ENCODE data around the gene TMEM80.
"Not testable (repeated sequence)": the region's sequence is repeated elsewhere in the genome, so short reads cannot be mapped to it uniquely, and the experiment has no call there.

TMEM80 gene

DNA sequence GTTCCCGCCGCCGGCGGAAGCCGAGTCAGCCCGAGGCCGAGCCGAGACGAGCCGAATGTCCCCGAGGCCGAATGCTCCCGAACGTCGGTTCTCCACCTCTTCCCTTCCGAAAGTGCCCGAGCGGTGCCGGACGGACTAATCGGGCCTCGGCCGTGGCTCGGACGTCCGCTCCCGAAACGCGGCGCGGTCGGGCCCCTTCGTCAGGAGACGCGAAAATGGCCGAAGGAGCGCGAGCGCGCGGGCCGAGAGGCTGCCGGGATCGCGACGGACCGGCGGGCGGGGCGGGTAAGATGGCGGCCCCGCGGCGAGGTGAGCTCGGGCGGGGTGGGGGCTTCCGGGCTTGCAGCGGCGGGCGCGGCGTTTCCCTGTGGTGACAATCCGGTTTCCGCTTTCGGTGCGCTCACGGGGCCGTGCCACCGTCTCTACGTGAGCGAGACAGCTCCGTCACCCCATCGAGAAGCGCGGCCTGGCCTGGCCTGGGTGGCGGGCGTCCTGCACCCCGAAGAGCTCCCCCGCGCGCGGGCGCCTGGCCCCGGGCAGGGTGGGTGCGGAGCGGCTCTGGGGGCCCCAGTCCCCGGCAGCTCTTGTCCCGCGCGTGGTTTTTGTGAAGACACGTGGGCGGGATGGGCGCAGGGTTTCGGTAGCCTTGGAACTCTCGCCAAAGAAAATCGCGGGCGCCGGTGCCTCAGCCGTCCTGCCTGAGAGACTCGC is at the start of gene TMEM80:
TSS of gene TMEM80 (plus strand) at position 279 of the 711 bp plus-strand sequence. CDS start at position 291, 12 bp downstream.
- peak; percentile 49 for DNase-seq

- no peak for DNase-seq
Observed at GRCh38 chr11:646214-646613, 49.4 kb upstream of the TMEM80 start.

- not testable (repeated sequence) for DNase-seq
Observed at GRCh38 chr11:647672-648158, 47.9 kb upstream of the TMEM80 start.

DNA sequence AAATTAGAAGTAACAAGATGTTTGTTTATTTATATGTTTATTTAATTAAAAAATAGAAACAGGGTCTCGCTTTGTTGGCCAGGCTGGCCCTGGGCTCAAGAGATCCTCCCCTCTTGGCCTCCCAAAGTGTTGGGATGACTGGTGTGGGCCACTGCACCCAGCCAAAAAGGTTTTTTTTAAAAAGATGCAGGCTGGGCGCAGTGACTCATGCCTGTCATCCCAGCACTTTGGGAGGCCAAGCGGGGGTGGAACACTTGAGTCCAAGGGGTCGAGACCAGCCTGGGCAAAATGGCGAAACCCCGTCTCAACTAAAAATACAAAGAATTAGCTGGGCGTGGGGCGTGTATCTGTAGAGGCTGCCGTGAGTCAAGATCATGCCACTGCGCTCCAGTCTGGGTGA is 45.1 kb upstream of the TMEM80 start:
- DNase-seq = no peak

DNA sequence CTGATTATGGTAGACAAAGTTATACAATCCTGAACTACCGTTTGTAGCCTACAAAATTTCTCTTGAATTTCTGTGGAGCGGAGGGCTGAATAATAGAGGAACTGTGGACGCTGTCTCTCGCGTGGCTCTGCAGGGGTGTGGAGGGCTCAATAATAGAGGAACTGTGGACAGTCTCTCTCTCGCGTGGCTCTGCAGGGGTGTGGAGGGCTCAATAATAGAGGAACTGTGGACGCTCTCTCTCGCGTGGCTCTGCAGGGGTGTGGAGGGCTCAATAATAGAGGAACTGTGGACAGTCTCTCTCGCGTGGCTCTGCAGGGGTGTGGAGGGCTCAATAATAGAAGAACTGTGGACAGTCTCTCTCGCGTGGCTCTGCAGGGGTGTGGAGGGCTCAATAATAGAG is 42.5 kb upstream of the TMEM80 start:
- not testable (repeated sequence) for DNase-seq

- no peak for DNase-seq
Observed at GRCh38 chr11:653837-654236, 41.8 kb upstream of the TMEM80 start.

- DNase-seq = not testable (repeated sequence)
Observed at GRCh38 chr11:654444-654843, 41.2 kb upstream of the TMEM80 start.

GRCh38 chr11:655036-655726 is 40.4 kb upstream of the TMEM80 start:
- DNase-seq = no peak

DNA sequence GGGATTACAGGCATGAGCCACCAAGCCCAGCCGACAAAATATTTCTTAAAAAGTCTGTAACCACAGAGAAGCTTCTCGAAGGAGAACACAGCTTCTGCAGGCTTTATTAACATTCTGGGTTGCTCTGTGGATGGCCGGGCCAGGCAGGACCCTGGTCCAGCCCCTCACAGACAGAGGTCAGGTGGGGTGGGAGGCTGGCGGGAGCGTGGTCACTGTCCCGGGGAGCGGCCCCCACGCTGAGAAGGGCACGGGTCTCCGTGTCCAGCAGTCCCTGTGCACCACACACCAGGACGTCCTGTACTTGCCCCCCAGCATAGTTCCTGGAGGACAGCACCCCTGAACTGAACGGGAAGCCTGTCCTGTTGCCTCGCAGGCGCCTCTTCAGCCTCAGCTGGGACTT is 39.2 kb upstream of the TMEM80 start:
- no peak for DNase-seq

GRCh38 chr11:656866-657265 is 38.8 kb upstream of the TMEM80 start:
- no peak for DNase-seq

- no peak for DNase-seq
Observed at GRCh38 chr11:657691-658126, 37.9 kb upstream of the TMEM80 start.

DNA sequence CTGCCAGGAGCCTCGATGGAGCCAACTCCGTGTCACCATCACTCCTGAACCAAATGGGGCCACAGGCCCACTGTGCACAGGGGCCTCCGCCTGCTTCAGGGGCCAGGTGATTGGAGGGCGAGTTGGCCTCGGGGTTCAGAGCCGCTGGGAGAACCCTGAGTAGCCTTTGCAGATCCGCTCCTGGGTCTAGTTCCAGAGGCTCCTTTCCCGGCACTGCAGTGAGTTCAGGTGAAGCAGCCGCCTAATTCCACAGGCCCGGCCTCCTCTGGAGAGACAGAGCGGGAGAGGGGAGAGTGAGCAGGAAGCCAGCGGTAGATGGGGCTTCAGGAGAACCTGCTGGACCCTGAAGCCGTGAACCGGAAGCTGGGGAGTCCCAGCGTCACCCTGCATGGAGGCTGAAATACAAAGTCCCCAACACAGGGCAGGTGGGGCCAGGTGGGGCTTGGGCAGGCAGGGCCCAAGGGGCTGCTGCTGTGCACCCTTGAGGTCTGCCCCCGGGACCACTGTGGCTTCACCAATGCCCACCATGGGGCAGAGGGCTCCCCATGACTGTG is 36.0 kb upstream of the TMEM80 start:
- DNase-seq = no peak

- DNase-seq = no peak
Observed at GRCh38 chr11:660281-660680, 35.3 kb upstream of the TMEM80 start.

GRCh38 chr11:660681-661444 is 34.8 kb upstream of the TMEM80 start:
- DNase-seq = no peak

DNA sequence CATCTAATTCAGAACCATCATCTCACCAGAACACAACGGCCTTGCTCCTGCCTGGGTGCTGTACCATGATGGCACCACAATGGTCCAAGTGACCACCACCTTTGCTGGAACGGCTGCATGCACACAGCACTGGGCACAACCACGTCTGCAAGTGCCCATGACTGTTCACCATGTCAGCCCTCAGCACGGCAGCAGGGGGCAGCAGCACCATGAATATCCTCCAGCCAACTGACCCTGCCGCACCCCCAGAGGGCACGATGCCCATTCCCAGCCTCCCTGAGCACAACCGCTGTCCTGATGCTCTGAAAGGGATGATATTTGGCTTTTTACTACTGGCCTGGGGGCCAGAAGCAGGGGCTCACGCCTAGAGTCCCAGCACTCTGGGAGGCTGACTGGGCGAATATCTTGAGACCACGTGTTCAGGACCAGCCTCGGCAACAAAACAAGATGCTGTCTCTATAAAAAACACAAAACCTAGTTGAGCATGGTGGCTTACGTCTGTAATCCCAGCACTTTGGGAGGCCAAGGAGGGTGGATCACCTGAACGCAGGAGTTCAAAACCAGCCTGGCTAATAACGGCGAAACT is 32.8 kb upstream of the TMEM80 start:
- no peak for DNase-seq

- DNase-seq = no peak
Observed at GRCh38 chr11:665062-665703, 30.4 kb upstream of the TMEM80 start.

DNA sequence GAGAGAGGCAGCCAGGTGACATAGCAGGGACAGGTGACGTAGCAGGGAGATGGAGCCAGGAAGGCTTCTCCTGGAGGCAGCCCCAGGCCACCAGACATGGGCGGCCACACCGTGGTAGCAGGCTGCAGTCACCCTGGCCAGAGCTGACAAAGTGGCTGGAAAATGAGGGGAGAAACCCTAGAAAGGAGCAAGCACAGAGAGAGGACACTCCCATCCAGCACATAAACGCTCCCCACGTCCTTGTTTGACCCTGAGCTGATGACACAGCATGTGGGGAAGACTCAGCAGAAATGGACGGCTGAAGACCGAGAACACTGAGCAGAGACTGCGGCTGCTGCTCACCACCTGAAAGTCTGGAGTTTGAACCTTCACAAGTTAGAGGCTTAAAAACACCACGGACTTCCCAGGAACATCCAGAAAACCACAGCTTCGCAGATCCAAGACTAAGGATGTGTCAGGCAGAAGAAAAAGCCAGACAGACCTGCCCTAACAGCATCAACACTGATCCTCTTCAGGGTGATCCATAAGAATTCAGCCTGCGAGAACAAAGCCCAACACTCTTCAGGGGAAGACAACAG is 29.8 kb upstream of the TMEM80 start:
- DNase-seq = no peak

DNA sequence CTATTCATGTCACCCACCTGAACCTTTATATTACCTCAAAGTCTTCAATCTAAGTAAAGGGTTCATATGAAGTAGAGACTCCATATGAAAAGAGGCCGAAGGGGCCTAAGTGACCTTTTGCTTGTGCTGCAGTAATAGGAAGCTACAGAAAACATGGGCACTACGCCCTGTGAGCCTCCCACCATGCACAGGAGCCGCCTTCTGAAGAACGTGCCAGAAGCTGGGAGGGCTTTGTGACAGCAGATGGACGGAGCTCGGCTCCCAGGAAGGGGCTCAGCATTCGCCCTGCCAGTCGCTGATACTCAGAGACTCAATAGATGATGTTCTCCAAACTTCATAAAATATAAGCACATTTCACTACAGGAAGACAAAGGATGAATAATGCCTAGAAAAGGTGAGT is 21.8 kb upstream of the TMEM80 start:
- DNase-seq = no peak

GRCh38 chr11:674406-674805 is 21.2 kb upstream of the TMEM80 start:
- DNase-seq = no peak

DNA sequence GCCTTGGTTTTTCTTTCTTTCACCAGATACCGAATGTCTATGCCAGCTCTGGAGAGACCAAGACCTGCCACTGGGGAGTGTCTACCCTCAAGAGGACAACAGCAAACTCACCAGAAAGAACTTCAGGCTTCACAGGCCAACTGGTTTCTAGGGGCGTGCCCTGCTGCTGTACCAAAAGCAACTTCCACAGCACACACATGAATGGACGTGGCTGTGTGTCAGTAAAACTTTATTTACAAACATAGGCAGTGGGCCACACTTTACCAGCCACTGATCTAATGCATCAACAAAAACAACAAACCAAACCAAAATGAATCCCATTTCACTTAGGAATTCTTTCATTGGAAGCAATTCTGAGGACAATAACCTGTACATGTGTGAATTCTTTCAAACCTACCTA is 17.3 kb upstream of the TMEM80 start:
- no peak for DNase-seq

DNA sequence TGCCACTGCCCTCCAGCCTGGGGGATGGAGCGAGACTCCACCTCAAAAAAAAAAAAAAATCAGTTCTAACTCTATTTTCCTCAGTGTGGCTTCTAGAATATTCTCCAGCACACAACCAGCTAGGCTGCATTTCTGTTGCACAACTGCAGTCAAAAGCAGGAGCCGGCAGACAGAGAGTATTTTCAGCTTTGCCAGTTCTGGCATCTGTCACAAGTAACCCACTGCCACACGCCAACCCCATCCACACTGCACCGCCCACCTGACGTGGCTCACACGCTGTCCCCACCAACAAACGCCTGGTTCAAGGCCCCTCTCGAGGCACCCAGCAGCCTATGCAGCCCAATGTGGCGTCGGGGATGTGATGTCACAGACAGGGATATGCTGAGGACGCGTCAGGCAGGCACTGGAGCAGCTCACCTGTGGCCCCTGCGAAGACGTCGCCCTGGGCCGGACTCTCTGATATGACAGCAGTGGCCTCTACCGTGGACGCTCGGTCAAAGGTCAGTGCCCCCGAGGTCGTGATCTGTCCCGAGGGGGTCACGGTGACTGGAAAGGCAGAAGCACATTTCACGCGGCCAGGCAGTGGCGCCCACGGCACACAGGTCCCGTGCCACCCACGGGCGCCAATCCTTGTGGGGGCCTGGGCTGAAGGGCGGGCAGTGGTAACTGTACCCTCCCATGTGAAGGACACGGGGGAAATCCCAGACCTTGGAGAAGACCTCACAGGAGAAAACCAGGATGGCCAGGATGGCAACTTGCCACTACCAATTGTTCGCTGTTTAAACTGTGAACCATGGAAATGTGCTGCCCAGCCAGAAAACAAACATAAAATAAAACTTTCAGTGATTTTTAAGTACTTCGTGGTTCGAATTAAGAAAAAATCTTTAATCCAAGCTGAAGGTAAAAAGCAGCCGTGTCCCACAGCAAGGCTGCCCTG is 16.1 kb upstream of the TMEM80 start:
- no peak for DNase-seq
